WTC11 (cell line): ENCODE results near the gene KCNK7.

Source experiments
- ETV6 ChIP-seq: sonication (generic); formaldehyde crosslinking; IDR thresholded peaks from 2 replicates; pipeline ENCODE4 v1.8.1; 2022; ENCODE audit warnings: mild to moderate bottlenecking, missing genetic modification reagents
- TF ChIP-seq, protein P1 (sequence below): fragments of 200-600 bp; IDR thresholded peaks from 2 replicates; pipeline ENCODE4 v1.8.0; 2022; ENCODE audit warnings: antibody characterized with exemption
- TF ChIP-seq, protein P2 (sequence below): sonication (generic); formaldehyde crosslinking; IDR thresholded peaks from 2 replicates; pipeline ENCODE4 v1.8.1; 2023; ENCODE audit warnings: mild to moderate bottlenecking, missing genetic modification reagents, moderate library complexity
- TF ChIP-seq, protein P3 (sequence below): sonication (generic); formaldehyde crosslinking; IDR thresholded peaks from 2 replicates; pipeline ENCODE4 v1.8.0; 2022; ENCODE audit warnings: mild to moderate bottlenecking, missing genetic modification reagents

DNA sequence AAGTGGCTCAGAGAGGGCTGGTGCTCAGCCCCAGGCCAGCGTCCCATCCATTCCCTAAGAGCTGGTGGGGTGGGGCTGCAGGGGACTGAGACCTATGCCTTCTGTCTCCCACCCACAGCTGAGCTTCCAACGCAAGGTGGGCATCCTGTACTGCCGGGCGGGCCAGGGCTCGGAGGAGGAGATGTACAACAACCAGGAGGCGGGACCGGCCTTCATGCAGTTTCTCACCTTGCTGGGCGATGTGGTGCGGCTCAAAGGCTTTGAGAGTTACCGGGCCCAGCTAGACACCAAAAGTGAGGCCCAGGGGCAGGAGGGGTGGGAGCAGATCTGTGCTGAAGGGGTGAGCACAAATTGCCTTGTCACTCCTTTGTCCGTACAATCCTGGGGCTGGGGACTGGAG is 49.2 kb upstream of the KCNK7 start:
- TF ChIP-seq ETV6, result no peak
- TF ChIP-seq, protein P1, sequence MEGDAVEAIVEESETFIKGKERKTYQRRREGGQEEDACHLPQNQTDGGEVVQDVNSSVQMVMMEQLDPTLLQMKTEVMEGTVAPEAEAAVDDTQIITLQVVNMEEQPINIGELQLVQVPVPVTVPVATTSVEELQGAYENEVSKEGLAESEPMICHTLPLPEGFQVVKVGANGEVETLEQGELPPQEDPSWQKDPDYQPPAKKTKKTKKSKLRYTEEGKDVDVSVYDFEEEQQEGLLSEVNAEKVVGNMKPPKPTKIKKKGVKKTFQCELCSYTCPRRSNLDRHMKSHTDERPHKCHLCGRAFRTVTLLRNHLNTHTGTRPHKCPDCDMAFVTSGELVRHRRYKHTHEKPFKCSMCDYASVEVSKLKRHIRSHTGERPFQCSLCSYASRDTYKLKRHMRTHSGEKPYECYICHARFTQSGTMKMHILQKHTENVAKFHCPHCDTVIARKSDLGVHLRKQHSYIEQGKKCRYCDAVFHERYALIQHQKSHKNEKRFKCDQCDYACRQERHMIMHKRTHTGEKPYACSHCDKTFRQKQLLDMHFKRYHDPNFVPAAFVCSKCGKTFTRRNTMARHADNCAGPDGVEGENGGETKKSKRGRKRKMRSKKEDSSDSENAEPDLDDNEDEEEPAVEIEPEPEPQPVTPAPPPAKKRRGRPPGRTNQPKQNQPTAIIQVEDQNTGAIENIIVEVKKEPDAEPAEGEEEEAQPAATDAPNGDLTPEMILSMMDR, result no peak
- TF ChIP-seq, protein P2, sequence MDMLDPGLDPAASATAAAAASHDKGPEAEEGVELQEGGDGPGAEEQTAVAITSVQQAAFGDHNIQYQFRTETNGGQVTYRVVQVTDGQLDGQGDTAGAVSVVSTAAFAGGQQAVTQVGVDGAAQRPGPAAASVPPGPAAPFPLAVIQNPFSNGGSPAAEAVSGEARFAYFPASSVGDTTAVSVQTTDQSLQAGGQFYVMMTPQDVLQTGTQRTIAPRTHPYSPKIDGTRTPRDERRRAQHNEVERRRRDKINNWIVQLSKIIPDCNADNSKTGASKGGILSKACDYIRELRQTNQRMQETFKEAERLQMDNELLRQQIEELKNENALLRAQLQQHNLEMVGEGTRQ (CRISPR knock-in tag), result no peak
- TF ChIP-seq, protein P3, sequence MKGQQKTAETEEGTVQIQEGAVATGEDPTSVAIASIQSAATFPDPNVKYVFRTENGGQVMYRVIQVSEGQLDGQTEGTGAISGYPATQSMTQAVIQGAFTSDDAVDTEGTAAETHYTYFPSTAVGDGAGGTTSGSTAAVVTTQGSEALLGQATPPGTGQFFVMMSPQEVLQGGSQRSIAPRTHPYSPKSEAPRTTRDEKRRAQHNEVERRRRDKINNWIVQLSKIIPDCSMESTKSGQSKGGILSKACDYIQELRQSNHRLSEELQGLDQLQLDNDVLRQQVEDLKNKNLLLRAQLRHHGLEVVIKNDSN (CRISPR knock-in tag), result no peak
